OCI-LY3 (cell line): ENCODE data around the gene FAM50A.

Experiments used
- CTCF ChIP-seq: fragments of 200-600, 300-600 bp; sonication (generic); IDR thresholded peaks from 2 replicates; pipeline ENCODE4 v1.5.1; 2014; ENCODE audit warnings: antibody characterized with exemption, low read length, low read depth
- EZH2phosphoT487 ChIP-seq: fragments of 200-600 bp; shearing (Covaris generic); IDR thresholded peaks from 2 replicates; pipeline ENCODE4 v1.6.1; 2018; ENCODE audit warnings: antibody characterized with exemption, mixed run types, low read depth

- TF ChIP-seq CTCF: no peak
- TF ChIP-seq EZH2phosphoT487: no peak
These were observed 37.3 kb downstream of the FAM50A start for GRCh38 chrX:154481195-154481594.
